ENCODE data around the gene SHB.

The SHB gene

DNA sequence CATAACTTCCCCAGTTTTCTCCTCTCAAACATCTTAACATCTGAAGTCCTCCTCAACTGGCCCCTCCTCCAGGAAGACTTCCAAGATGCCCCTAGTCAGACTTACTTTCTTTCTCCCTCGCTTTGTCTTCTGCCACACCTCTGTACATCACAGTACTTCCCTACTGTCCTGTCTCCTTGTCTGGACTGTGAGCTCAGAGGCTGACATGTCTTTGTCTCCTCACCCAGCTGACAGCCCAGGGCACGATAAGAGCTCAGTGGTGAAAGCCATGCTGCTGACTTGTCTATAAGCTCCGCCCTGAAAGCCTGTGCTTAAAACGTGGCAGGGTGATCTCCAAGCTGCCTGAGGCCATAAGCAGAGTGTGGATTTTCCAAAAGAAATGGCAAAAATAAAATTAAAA is 132.1 kb downstream of the SHB start:
- peaks cover 26% of the 10 kb centered on the region for H3K4me1 ChIP-seq (ENCODE audit: insufficient read depth, low read length)
- no peak overlapping the region for H3K9ac ChIP-seq (ENCODE audit: low read depth, low read length)
- H3K9me3 ChIP-seq (ENCODE audit: control insufficient read depth, insufficient read depth, low read length) = no peaks in the 10 kb centered on the region
- no peaks in the 10 kb centered on the region; the same call in 1 of the 2 replicates for H3K36me3 ChIP-seq (ENCODE audit: insufficient read depth, low read length)

GRCh38 chr9:37936376-37936775 is 132.7 kb downstream of the SHB start:
- no peak overlapping the region for H3K9ac ChIP-seq (ENCODE audit: low read depth, low read length)
- H3K4me1 ChIP-seq (ENCODE audit: insufficient read depth, low read length) = peaks cover 26% of the 10 kb centered on the region
- H3K9me3 ChIP-seq (ENCODE audit: control insufficient read depth, insufficient read depth, low read length) = no peaks in the 10 kb centered on the region
- no peaks in the 10 kb centered on the region; the same call in 1 of the 2 replicates for H3K36me3 ChIP-seq (ENCODE audit: insufficient read depth, low read length)

DNA sequence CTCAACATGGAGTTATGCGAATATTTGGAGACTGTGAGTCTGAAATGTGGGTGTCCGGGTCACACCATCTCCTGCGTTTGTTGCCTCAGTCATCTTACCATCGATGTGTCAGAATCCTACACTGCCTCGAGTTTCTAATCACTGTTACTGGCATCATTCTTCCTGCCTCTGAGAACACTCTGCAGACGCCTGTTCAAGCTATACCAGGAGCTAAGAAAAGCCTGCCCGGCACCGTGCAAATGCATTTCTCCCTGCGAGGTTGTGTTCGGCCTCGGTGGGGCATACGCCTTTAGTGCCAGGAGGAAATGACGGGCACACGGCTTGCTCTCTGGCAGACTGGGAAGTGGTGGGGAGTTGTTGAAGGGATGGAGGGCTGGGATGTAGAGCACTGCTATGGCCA is 133.9 kb downstream of the SHB start:
- H3K4me1 ChIP-seq (ENCODE audit: insufficient read depth, low read length) = peaks cover 26% of the 10 kb centered on the region
- H3K36me3 ChIP-seq (ENCODE audit: insufficient read depth, low read length) = no peaks in the 10 kb centered on the region; the same call in 1 of the 2 replicates
- no peak overlapping the region for H3K9ac ChIP-seq (ENCODE audit: low read depth, low read length)
- no peaks in the 10 kb centered on the region for H3K9me3 ChIP-seq (ENCODE audit: control insufficient read depth, insufficient read depth, low read length)

DNA sequence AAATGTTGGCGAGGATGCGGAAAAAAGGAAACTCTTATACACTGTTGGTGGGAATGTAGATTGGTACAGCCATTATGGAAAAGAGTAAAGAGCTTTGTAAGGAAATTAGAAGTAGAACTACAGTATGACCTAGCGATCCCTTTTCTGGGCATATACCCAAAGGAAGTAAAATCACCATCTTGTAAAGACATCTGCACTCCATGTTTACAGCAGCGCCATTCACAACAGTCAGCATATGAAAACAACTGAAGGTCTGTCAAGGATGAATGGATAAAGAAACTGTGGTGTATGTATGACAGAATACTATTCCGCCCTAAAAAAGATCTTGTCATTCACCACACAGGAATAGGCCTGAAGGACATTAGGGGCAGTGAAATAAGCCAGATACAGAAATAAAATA is 137.4 kb downstream of the SHB start:
- no peak overlapping the region for H3K9ac ChIP-seq (ENCODE audit: low read depth, low read length)
- H3K4me1 ChIP-seq (ENCODE audit: insufficient read depth, low read length) = peaks cover 1% of the 10 kb centered on the region
- H3K9me3 ChIP-seq (ENCODE audit: control insufficient read depth, insufficient read depth, low read length) = no peaks in the 10 kb centered on the region
- no peaks in the 10 kb centered on the region; the same call in 1 of the 2 replicates for H3K36me3 ChIP-seq (ENCODE audit: insufficient read depth, low read length)

DNA sequence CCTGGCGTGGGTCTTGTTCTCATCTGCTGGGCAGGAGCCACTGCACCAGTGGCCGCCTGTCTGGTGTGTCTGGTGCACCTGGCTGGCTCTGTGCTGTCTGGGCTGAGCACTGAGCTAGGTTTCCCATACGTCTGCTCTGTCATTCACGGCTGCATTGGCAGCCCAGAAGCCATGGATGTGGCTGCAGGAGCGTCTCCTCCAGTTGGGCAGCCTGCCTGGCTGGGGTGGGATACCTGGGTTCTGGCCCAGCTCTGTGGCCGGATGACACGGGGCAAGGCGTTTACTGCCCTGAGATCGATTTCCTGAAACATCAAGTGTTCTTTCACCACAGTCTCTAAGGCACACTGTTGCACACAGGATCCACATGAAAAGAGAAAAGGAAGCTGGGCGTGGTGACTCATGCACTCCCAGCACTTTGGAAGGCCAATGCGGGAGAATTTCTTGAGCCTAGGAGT is 139.6 kb downstream of the SHB start:
- H3K9me3 ChIP-seq (ENCODE audit: control insufficient read depth, insufficient read depth, low read length) = no peaks in the 10 kb centered on the region
- no peaks in the 10 kb centered on the region for H3K36me3 ChIP-seq (ENCODE audit: insufficient read depth, low read length)
- no peak overlapping the region for H3K9ac ChIP-seq (ENCODE audit: low read depth, low read length)
- H3K4me1 ChIP-seq (ENCODE audit: insufficient read depth, low read length) = peaks cover 9% of the 10 kb centered on the region; the same call in 1 of the 2 replicates

DNA sequence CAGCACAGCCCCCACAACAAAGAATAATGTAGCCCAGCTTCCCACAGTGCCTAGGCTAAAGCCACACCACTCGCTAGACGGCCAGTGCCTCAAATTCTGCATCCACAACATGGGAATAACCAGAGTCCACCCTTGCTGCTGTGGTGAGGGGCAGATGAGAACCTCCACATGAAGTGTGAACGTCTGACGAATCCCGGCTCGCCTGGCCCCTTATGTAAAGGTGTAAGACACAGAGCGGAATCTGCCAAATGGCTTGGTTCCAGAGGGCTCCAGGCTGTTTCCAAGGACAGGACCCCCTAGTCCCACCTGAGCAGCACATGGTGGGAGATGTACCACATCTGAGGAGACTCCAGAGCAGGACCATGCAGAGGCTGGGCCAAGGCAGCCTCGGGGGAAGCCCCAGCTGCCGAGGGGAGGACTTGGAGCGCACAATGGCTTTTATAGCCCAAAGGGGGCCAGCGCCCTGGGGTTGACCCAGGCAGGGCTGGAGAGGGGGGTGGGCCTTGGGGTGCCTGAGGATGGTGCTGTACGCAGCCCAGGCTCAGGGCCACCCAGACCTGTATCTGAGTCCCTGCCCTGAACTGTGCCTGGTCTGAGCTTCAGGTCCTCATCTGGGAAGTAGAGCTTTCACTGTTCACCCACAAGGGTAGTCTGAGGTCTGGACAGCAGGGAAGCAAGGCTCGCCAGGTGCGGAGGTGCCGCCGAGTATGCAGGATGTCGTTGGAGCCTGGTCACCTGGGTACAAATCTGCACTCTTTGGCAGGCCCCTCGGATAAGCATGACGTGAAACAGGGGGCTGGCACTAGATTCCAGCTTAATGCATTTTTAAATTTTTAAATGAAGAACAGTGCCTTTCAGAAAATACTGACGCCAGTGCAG is 140.2 kb downstream of the SHB start:
- no peaks in the 10 kb centered on the region for H3K9me3 ChIP-seq (ENCODE audit: control insufficient read depth, insufficient read depth, low read length)
- H3K9ac ChIP-seq (ENCODE audit: low read depth, low read length) = no peak overlapping the region
- no peaks in the 10 kb centered on the region for H3K36me3 ChIP-seq (ENCODE audit: insufficient read depth, low read length)
- H3K4me1 ChIP-seq (ENCODE audit: insufficient read depth, low read length) = peaks cover 9% of the 10 kb centered on the region; the same call in 1 of the 2 replicates

DNA sequence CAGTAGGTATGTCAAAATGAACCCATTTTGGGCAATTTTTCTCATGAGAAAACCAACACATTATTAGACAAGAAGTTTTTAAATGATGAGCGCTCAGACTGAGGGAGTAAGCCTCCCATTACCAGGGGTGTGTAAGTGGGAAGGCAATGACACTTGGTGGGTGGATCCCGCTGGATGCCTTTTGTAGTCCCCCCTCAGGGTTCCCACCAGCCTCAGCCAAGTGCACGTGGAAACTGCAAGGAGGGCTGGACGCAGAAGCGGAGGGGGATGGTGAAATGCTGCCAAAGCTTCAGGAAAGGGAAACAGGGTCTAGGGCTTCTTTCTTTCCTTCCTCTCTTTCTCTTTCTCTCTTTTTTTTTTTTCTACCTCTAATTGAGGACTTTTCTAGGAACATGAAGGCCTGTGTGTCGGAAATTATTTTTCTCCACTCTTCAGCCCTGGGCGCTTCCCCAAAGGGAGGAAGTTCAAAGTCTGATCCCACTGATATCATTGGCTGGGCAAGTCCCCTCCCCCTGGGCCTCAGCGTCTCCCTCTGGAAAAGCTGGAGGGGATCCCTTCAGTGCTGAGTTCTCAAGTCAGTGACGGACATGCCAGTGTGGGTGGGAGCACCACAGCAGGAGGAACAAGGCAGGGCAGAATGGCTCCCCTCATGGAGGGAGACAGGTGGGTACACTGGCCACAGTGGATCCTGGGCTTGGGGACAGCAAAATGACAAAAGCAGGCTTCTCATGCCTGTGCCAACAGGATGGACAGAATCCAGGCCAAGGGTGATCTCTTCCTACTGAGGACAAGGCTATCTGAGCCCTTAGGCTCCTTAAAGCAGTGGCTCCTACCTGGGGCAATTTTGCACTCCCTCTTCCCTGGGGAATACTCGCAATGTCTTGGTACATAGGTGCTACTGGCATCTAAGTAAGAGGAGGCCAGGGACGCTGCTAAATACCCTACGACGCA is 141.2 kb downstream of the SHB start:
- no peaks in the 10 kb centered on the region for H3K36me3 ChIP-seq (ENCODE audit: insufficient read depth, low read length)
- H3K9ac ChIP-seq (ENCODE audit: low read depth, low read length) = no peak overlapping the region
- no peaks in the 10 kb centered on the region for H3K9me3 ChIP-seq (ENCODE audit: control insufficient read depth, insufficient read depth, low read length)
- peaks cover 13% of the 10 kb centered on the region; the same call in 1 of the 2 replicates for H3K4me1 ChIP-seq (ENCODE audit: insufficient read depth, low read length)

GRCh38 chr9:37927132-37927531 is 141.9 kb downstream of the SHB start:
- H3K4me1 ChIP-seq (ENCODE audit: insufficient read depth, low read length) = peaks cover 14% of the 10 kb centered on the region; the same call in 1 of the 2 replicates
- H3K36me3 ChIP-seq (ENCODE audit: insufficient read depth, low read length) = no peaks in the 10 kb centered on the region
- no peaks in the 10 kb centered on the region for H3K9me3 ChIP-seq (ENCODE audit: control insufficient read depth, insufficient read depth, low read length)
- no peak overlapping the region for H3K9ac ChIP-seq (ENCODE audit: low read depth, low read length)

GRCh38 chr9:37926737-37927118 is 142.3 kb downstream of the SHB start:
- H3K4me1 ChIP-seq (ENCODE audit: insufficient read depth, low read length) = peaks cover 15% of the 10 kb centered on the region; the same call in 1 of the 2 replicates
- H3K36me3 ChIP-seq (ENCODE audit: insufficient read depth, low read length) = no peaks in the 10 kb centered on the region
- no peaks in the 10 kb centered on the region for H3K9me3 ChIP-seq (ENCODE audit: control insufficient read depth, insufficient read depth, low read length)
- no peak overlapping the region for H3K9ac ChIP-seq (ENCODE audit: low read depth, low read length)

DNA sequence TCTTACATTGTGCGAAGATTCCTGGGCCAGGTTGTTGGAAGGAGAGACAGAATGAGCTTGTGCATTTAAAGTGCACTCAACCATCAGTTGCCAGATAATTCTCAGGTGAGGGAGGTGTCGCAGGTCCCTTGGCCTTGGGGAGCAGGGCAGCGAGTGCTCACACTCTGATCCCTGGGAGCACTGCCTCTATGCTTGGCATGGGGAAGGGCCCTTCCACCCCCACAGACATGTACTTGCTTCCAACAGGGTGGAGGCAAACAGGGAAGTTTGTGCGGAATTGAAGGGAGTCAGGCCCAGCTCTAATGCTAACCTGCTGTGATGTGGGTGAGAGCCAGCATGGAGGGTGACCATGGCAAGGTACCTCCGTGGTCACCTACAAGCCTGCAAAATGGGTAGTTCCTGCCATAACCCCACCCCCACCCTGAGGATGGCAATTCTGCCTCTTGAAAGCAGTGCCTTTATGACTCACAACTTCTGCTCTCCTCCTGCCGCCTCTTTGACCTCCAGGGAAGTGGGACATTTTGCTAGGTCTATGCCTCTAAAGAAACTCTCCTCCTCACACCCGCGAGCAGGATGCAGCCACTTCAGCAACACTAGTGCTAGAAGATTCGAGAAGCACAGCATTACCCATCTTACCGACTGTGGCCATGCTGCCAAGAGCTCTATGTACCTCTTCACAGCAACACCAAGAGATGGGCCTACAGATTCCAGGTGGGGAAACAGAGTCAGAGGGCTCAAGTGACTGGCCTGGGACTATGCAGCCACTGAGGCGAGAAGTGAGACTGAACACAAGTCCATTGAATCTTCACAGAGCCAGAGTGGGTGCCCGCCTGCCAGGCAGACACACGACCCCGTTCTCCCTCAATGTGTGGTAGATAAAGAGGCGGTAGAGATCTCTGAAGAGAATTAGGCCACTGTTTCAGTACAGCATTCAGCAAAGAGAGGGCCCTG is 143.0 kb downstream of the SHB start:
- Histone ChIP-seq H3K36me3 (ENCODE audit: insufficient read depth, low read length) (no peaks in the 10 kb centered on the region), H3K4me1 (ENCODE audit: insufficient read depth, low read length) (peaks cover 19% of the 10 kb centered on the region; the same call in 1 of the 2 replicates), H3K9ac (ENCODE audit: low read depth, low read length) (no peak overlapping the region), H3K9me3 (ENCODE audit: control insufficient read depth, insufficient read depth, low read length) (no peaks in the 10 kb centered on the region)

- no peak overlapping the region for H3K9ac ChIP-seq (ENCODE audit: low read depth, low read length)
- H3K9me3 ChIP-seq (ENCODE audit: control insufficient read depth, insufficient read depth, low read length) = no peaks in the 10 kb centered on the region
- H3K36me3 ChIP-seq (ENCODE audit: insufficient read depth, low read length) = no peaks in the 10 kb centered on the region
- peaks cover 26% of the 10 kb centered on the region; the same call in 1 of the 2 replicates for H3K4me1 ChIP-seq (ENCODE audit: insufficient read depth, low read length)
Measured at GRCh38 chr9:37925006-37925405, 144.0 kb downstream of the SHB start.

DNA sequence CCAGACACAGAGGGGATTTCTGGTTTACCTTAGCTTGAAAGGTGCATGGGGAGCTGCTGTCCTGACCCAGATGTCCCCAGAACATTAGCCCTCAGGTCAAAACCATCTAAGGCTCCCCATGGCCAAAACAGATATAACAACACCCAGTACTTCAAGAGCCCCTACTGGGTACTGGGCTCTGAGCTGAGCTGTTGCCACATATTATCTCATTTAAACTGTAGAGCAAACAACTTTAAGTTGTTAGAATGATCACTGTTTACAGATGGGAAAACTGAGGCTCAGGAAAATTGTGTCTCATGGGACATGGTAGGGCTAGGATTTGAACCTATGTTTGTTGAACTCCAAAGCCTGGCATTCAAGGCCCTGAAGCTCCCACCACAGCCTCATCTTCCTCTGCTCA is 144.5 kb downstream of the SHB start:
- no peaks in the 10 kb centered on the region for H3K36me3 ChIP-seq (ENCODE audit: insufficient read depth, low read length)
- peaks cover 26% of the 10 kb centered on the region; the same call in 1 of the 2 replicates for H3K4me1 ChIP-seq (ENCODE audit: insufficient read depth, low read length)
- H3K9me3 ChIP-seq (ENCODE audit: control insufficient read depth, insufficient read depth, low read length) = no peaks in the 10 kb centered on the region
- no peak overlapping the region for H3K9ac ChIP-seq (ENCODE audit: low read depth, low read length)

DNA sequence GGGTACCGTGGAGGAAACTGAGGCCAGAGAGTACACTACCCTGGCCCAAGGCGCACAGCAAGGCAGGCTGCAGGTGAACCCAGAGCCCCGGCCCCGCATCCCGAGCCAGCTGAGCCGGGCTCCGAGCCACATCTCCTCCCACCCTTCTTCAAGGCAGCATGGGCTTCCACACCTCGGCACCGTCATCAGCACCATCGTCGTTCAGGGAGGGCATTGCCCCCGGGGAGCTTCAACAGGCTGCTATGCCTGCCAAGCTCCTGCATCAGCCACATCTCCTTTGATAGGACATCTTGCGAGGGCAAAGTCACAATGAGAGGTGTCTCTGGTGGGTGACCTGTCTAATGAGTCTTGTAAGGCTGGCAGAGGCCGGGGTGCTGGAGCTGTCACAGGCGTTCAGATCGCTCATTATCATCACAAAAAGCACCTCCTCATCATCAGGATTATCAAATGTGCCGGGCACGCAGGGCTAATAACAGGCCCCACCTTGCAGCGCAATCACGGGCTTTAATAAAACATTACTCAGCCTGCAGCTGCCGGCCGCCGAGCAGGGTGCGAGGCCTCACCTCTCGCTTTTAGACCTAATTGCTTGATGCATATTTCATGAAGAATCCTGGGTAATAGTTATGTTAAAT is 145.1 kb downstream of the SHB start:
- Histone ChIP-seq H3K36me3 (ENCODE audit: insufficient read depth, low read length) (no peaks in the 10 kb centered on the region), H3K4me1 (ENCODE audit: insufficient read depth, low read length) (peaks cover 26% of the 10 kb centered on the region; the same call in 1 of the 2 replicates), H3K9me3 (ENCODE audit: control insufficient read depth, insufficient read depth, low read length) (no peaks in the 10 kb centered on the region), H3K9ac (ENCODE audit: low read depth, low read length) (no peak overlapping the region)

Data from ES-I3 (cell line).